CD4-positive, alpha-beta T cell treated with Interleukin-17A for 1 hour (primary cell): ENCODE data around the gene UCMA.

Experiments used
- DNase-seq: peaks from one replicate; pipeline ENCODE4 v3.0.0-alpha.2; 2020

Gene UCMA

DNA sequence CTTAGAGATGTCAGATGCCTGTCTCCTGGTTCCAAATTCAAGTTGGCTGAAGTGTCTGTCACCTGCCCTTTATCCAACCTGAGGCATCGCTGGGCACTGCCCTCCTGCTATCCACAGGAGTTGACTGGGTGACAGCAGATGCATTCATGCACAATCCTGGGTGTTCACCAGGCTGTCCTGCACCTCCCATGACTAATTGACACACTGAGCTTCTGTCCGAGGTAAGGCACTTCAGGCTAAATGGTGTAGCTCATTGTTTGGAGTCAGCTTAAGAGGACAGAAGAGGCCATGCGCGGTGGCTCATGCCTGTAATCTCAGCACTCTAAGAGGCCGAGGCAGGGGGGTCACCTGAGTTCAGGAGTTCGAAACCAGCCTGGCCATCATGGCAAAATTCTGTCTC lies 2.4 kb downstream of the UCMA start:
- DNase-seq = no peak

DNA sequence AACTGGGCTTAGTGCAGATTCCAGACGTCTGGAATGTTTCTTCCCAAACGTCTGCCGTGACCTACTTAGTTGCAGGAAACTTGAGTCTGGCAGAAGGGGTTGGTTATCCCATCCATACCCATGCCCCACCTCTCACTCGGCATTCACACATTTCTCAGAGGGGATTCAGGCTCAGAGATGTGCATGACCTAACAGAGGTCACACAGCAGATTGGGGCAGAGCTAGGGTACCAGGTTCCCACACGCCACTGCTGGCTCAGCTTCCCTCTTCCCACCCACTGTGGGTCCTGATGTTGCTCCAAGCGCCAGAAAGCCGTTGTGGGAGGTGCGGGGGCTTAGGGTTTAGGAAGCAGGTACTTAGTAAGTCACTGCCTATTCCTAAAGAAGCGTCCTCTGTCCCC lies 3.0 kb downstream of the UCMA start:
- no peak for DNase-seq

GRCh38 chr10:13227031-13227430 lies 7.1 kb downstream of the UCMA start:
- no peak for DNase-seq

- no peak for DNase-seq
Measured at GRCh38 chr10:13225601-13226000, 8.6 kb downstream of the UCMA start.

DNA sequence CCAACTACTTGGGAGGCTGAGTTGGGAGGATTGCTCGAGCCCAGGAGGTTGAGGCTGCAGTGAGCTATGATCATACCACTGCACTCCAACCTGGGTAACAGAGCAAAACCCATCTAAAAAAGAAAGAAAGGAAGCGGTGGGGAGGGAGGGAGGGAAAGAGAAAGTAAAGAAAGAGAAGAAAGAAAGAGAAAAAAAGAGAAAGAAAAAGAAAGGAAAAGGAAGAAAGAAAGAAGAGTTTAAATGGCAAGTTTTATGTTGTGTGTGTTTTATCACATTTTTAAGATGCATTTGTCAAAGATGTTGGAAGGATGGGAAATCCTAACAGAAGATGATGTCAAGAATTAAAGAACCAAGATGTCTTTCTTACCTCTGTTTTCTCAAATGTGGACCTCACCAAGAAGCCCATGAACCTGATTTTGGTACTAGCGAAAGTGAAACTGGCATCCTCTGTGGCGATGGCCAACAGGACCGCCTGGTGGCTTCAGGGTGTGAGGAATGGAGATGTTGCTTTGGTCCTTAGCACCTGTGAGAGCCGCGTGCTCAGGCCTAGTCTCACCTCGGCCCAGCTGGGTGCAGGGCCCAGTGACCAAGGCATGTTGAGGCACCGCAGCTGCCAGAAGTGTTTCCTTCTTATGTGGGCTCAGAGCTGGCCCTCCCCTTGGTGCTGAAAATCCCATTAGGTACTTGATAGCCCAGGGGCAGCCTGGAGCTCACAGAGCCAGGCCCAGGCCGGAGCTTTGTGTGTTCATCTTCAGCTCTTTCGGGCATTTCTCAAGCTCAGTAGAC lies 9.8 kb downstream of the UCMA start:
- DNase-seq = no peak

DNA sequence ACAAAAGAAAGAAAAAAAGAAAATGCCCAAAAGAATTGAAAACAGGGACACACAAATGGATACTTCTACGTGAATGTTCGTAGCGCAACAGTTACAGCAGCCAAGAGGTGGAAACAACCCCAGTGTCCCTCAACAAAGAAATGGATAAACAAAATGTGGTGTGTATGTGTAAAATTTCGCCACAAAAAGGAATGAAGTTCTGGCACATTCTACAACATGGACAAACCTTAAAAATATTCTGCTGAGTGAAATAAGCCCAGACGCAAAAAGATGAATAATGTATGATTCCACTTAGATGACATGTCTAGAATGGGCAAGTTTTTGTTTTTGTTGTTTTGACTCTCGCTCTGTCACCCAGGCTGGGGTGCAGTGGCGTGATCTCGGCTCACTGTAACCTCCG lies 10.9 kb downstream of the UCMA start:
- DNase-seq = no peak

DNA sequence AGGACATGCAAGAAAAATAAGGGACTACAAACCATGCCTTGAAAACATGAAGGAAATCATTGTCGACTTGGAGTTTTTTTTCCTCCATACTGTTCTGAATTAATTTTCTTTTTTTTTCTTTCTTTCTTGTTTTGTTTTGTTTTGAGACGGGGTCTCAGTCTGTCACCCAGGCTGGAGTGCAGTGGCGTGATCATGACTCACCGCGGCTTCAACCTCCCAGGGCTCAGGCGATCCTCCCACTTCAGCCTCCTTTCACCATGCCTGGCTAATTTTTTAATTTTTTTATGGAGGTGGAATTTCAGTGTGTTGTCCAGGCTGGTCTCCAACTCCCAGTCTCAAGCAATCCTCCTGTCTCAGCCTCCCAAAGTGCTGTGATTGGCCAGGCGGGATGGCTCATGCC lies 11.6 kb downstream of the UCMA start:
- no peak for DNase-seq

GRCh38 chr10:13222151-13222550 lies 12.0 kb downstream of the UCMA start:
- no peak for DNase-seq

GRCh38 chr10:13221572-13221971 lies 12.6 kb downstream of the UCMA start:
- DNase-seq = no peak

DNA sequence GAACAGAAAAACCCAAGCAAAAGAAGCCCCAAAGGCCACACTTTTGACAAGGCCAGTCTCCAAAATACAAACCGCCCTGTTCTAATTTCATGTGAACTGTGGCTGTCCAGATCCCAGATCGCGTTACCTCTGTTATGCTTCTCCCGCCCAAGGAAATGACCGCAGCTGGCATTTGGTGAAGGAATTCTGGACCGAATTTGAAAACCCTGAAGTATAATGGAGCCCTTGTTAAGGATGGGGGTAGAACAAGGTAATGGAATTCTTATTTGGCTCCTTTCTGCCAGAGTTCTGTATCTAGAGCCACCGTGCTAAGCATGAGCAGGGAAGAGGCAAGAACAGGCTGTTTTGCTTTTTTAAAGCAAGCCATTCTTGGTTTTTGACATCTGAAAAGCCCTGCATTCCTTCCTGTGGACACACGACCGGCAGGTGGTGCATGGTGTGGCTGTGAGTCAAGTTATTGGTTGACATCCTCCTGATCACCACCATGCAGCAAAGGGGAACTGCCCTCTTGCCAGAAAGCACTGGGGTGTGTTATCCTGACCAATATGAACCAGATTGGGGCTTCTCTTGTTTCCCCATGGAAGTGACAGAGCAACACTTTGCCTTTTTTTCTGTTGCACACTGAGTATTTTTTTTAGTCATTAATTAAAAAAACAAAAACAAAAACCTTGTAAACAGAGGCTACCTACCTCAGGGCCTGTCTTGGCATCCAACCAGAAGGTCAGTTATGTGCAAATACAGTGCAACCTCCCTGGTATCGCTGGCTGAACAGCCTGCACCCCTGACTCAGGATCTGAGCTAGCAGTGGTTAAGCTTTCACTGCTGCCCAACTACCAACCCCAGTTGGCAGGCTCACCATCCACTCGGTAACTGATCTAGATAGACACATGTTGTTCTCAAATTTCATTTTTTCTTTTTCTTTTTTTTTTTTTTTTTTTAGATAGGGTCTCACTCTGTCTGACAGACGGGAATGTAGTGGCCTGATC lies 14.2 kb downstream of the UCMA start:
- DNase-seq = no peak

DNA sequence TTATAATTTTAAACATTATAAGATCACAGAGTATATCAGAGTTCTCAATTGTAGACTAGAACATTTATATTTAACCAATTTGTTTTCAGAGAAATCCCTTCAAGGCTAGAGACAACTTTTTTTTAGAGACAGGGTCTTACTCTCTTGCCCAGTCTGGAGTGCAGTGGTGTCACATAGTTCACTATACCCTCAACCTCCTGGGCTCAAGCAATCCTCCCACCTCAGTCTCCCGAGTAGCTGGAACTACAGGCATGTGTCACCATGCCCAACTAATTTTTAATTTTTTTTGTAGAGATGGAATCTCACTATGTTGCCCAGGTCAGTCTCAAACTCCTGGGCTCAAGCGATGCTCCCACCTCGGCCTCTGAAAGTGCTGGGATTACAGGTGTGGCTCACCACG lies 15.3 kb downstream of the UCMA start:
- no peak for DNase-seq

- DNase-seq = no peak
Measured at GRCh38 chr10:13213163-13213562, 21.0 kb downstream of the UCMA start.

DNA sequence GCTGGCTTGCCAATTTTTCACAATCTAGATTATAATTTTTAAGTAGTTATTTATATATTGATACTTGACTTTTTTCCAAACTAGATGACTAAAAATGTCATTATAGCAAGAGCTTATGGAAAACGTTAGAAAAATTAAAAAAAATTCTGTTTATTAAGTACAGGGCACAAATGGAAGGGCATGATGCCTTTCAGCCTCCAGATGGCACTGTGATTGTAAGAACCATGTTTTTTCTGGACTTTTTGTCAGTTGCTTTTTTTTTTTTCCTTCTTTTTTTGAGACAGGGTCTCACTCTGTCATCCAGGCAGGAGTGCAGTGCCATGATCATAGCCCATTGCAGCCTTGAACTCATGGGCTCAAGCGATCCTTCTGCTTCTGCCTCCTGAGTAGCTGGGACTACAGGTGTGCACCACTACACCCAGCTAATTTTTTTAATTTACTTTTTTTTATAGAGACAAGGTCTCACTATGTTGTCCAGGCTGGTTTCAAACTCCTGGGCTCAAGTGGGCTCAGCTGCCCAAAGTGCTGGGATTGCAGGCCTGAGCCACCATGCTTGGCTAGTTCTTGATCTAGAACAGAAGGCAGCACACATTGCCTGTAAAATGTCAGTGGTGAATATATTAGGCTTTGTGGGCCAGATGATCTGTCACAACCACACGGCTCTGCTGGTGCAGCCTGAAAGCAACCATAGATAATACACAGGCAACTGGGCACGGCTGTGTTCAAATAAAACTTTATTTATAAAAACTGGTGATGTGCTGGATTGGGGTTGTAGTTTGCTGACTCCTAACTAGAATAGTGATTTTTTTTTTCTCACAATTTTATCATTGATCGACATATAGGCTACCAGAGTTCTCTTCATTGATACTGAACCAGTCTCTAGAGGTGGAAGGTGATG lies 27.4 kb downstream of the UCMA start:
- DNase-seq = no peak

DNA sequence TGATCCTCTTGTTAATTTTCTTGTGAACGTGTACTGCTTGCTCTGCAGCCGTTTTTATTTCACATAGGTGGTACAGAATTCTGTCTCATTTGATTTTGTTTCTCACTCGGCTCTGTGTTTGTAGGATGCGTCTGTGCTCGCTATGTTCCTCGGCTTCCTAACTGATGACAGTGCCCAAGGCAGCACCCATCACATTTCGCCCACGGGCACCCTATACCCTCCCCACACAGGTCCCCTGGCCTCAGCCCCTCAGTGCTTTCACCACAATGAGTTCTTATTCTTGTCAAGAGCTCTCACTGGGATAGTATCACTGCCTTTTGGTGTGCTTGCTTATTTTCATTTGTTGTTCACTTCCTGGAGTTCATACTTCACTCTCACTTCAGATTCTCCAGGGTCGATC lies 28.1 kb downstream of the UCMA start:
- no peak for DNase-seq

- DNase-seq = no peak
Measured at GRCh38 chr10:13201132-13201531, 33.0 kb downstream of the UCMA start.

DNA sequence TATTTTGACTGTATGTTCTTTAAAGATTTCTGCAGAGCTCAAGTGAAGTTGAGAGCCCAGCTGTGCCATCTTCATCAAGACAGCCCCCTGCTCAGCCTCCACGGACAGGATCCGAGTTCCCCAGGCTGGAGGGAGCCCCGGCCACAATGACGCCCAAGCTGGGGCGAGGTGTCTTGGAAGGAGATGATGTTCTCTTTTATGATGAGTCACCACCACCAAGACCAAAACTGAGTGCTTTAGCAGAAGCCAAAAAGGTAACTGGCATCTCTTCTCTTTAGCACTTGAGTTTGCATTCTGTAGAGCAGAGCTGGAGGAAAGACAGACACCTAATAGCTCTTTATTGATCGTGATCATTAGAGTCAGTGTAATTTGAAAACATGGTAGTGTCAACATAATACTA lies 39.2 kb downstream of the UCMA start:
- no peak for DNase-seq

GRCh38 chr10:13193637-13194036 lies 40.5 kb downstream of the UCMA start:
- DNase-seq = no peak

DNA sequence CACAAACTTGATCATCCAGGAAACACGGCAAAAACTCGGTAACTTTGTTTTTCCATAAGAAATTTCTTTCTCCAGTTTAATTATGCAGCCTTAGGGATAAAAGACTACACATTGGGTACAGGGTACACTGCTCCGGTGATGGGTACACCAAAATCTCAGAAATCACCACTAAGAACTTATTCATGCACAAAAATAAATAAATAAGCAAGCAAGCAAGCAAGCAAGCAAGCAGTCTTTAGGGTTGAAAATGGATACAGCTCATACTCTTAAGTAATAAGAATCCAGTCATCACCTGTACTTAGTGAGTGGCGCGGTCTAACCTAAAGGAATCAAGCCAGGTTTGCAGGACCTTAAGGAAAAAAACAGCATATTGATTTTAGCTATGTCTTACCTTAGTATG lies 42.8 kb downstream of the UCMA start:
- no peak for DNase-seq

DNA sequence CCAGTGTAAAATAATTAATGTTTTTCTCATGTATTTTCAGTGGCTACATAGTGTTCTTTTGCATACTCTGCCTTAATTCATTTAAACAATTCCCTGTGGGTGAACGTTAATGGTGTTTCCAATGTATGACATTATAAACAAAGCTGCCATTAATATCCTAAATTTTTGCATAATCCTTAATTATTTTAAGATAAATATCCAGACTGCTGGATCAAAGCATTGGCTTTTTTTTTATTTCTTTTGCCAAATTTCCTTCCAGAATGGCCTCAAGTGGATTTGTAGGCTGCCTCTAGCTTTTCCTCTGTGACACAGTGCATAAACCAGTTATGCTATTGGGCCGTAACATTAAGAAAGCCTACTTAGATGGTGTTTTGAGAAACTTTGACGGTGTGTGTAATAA lies 43.4 kb downstream of the UCMA start:
- DNase-seq = no peak

GRCh38 chr10:13189961-13190360 lies 44.2 kb downstream of the UCMA start:
- DNase-seq = no peak

GRCh38 chr10:13188593-13188992 lies 45.6 kb downstream of the UCMA start:
- DNase-seq = no peak

GRCh38 chr10:13187135-13187534 lies 47.0 kb downstream of the UCMA start:
- DNase-seq = no peak
